Loucy (cell line): ENCODE results near the gene HASPIN.

Experiments
- CTCF ChIP-seq: fragments of 200-600 bp; sonication (generic); conservative IDR thresholded peaks from 2 replicates; pipeline ENCODE4 v1.5.1; 2014; ENCODE audit warnings: mild to moderate bottlenecking, antibody characterized with exemption, low read length
- EZH2phosphoT487 ChIP-seq: fragments of 200-600 bp; IDR thresholded peaks from 2 replicates; pipeline ENCODE4 v1.6.1; 2018; ENCODE audit warnings: antibody characterized with exemption, mild to moderate bottlenecking, moderate library complexity, borderline replicate concordance

- no peak for TF ChIP-seq CTCF
- TF ChIP-seq EZH2phosphoT487 = no peak
Measured at GRCh38 chr17:3759597-3760216, 36.0 kb downstream of the HASPIN start.
